ENCODE results near the gene RAB31. TPM values are rescaled to one million over a fixed set of nuclear protein-coding genes. Genes with fewer than 3 reads are reported as not detected.

The RAB31 gene
- total RNA-seq, 1 experiment from 2014 or later = 2.3 TPM

- H3K27ac Mint-ChIP-seq (ENCODE audit: unreplicated experiment) = no peak overlapping the region
- intact Hi-C loops (cut with micrococcal nuclease; ENCODE audit: unreplicated experiment) = no loop called here
- H3K4me3 Mint-ChIP-seq (ENCODE audit: low read depth, unreplicated experiment) = no peak overlapping the region
- CTCF ChIA-PET = no interaction called here
- H3K36me3 Mint-ChIP-seq (ENCODE audit: insufficient read depth, unreplicated experiment) = no peaks in the 10 kb centered on the region
- BruUV-seq (replicated peaks) = no TSS peak
- no peak for TF ChIP-seq CTCF (IDR thresholded peaks at IDR 0.05; ENCODE audit: unreplicated experiment)
- H3K9me3 Mint-ChIP-seq (ENCODE audit: low read depth, unreplicated experiment) = no peaks in the 10 kb centered on the region
- DNase-seq = no peak
- no peaks in the 10 kb centered on the region for H3K4me1 Mint-ChIP-seq (ENCODE audit: low read depth, unreplicated experiment)
- peaks cover 13% of the 10 kb centered on the region for H3K27me3 Mint-ChIP-seq (ENCODE audit: unreplicated experiment)
Measured at GRCh38 chr18:9763157-9763556, 55.1 kb downstream of the RAB31 start.

DNA sequence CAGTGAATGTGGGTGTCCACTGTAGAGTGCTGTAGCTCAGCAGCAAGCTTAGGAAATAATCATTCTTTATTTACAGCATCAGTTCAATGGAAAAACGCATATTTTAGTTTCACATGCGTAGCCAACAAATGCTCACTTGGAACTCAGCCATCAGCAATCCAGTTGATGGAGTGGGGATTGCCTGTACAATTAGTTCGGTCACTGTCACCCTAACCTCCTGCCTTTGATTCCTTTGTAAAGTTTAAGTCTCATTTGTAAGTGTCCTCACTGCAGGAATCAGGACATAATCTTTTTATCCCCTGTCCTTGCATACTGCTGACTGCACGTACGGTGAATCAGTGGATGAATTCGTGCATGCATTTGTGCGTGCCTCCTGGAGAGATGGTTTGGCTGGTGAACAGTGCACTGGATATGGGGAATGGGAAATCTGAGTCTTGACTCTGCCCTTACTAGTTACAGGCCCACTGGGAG, 55.9 kb downstream of the RAB31 start:
- no peak for TF ChIP-seq CTCF (IDR thresholded peaks at IDR 0.05; ENCODE audit: unreplicated experiment)
- Mint-ChIP-seq H3K27ac (ENCODE audit: unreplicated experiment) (no peak overlapping the region), H3K9me3 (ENCODE audit: low read depth, unreplicated experiment) (no peaks in the 10 kb centered on the region), H3K4me1 (ENCODE audit: low read depth, unreplicated experiment) (no peaks in the 10 kb centered on the region), H3K4me3 (ENCODE audit: low read depth, unreplicated experiment) (no peak overlapping the region), H3K27me3 (ENCODE audit: unreplicated experiment) (peaks cover 4% of the 10 kb centered on the region), H3K36me3 (ENCODE audit: insufficient read depth, unreplicated experiment) (no peaks in the 10 kb centered on the region)
- CTCF ChIA-PET = no interaction called here
- no TSS peak for BruUV-seq (replicated peaks)
- no peak for DNase-seq
- intact Hi-C loops (cut with micrococcal nuclease; ENCODE audit: unreplicated experiment) = no loop called here

DNA sequence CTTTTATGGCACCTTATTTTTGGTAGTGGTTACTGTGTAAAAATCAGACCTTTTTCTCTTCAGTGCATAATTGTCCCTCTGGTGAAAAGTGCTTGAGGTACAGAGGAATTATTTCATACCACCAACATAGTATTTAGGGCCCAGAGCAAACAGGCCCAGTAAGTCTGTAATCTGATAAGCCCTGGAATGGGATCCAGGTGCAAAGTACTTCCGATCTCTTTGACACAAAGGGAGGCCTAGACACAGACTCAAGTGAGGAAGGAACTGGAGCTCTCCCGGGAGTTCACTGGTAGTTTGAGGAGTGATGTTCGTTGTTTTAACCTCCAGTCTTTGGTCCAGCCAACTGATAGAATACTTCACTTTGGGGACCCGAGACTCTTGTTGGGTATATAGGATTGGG, 57.4 kb downstream of the RAB31 start:
- H3K27me3 Mint-ChIP-seq (ENCODE audit: unreplicated experiment) = no peaks in the 10 kb centered on the region

DNA sequence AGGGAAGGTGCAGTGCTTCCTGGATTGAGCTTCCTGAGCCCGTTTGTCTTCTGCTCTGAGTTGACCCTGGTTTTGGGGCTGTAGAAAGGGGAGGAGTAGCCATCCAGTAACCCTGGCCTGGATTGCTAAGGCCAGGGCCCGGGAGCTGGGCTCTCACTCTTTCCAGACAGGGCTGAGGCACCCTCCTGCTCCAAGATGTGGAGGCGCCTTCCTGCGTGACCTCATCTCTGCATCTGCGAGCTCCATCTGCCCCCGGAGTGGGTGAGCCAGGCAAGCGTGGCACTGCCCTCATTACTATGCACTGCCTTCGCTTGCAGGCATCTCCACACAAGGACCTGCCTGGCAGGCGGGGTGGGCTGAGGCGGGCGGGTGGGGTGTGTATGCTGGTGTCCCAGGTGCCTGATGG, 58.0 kb downstream of the RAB31 start:
- TF ChIP-seq CTCF (IDR thresholded peaks at IDR 0.05; ENCODE audit: unreplicated experiment) = no peak
- peaks cover 1% of the 10 kb centered on the region for H3K4me1 Mint-ChIP-seq (ENCODE audit: low read depth, unreplicated experiment)
- CTCF ChIA-PET = interaction anchor here (1.0 to 1.5 kb wide), 2 partner anchors 11 to 23 kb away, joined by 3 to 5 read pairs; no protein-coding TSS in a partner anchor

More for the DNA sequence above, 57.4 kb downstream of the RAB31 start:
- no peak for DNase-seq
- Mint-ChIP-seq H3K36me3 (ENCODE audit: insufficient read depth, unreplicated experiment) (no peaks in the 10 kb centered on the region), H3K4me3 (ENCODE audit: low read depth, unreplicated experiment) (no peak overlapping the region), H3K4me1 (ENCODE audit: low read depth, unreplicated experiment) (no peaks in the 10 kb centered on the region), H3K27ac (ENCODE audit: unreplicated experiment) (no peak overlapping the region), H3K9me3 (ENCODE audit: low read depth, unreplicated experiment) (no peaks in the 10 kb centered on the region)
- no peak for TF ChIP-seq CTCF (IDR thresholded peaks at IDR 0.05; ENCODE audit: unreplicated experiment)
- intact Hi-C loops (cut with micrococcal nuclease; ENCODE audit: unreplicated experiment) = no loop called here
- CTCF ChIA-PET = interaction anchor here (1.0 to 1.5 kb wide), 2 partner anchors 10 to 23 kb away, joined by 3 to 5 read pairs; no protein-coding TSS in a partner anchor
- no TSS peak for BruUV-seq (replicated peaks)

More for the DNA sequence above, 58.0 kb downstream of the RAB31 start:
- Mint-ChIP-seq H3K27me3 (ENCODE audit: unreplicated experiment) (no peaks in the 10 kb centered on the region), H3K9me3 (ENCODE audit: low read depth, unreplicated experiment) (no peaks in the 10 kb centered on the region), H3K27ac (ENCODE audit: unreplicated experiment) (no peak overlapping the region), H3K36me3 (ENCODE audit: insufficient read depth, unreplicated experiment) (no peaks in the 10 kb centered on the region), H3K4me3 (ENCODE audit: low read depth, unreplicated experiment) (no peak overlapping the region)
- no TSS peak for BruUV-seq (replicated peaks)
- DNase-seq = no peak
- intact Hi-C loops (cut with micrococcal nuclease; ENCODE audit: unreplicated experiment) = no loop called here

All from Calu3 (cell line).